IgD-negative memory B cell (primary cell): ENCODE data around the gene TGDS. TPM values are rescaled to one million over a fixed set of nuclear protein-coding genes. Genes with fewer than 3 reads are reported as not detected.

ENCODE experiments used
- H3K27ac Mint-ChIP-seq, 3 donors: one replicate each; pipeline ENCODE4 v1.8.0; 2020 to 2022; ENCODE audit warnings: mild to moderate bottlenecking in 3 of 3, mixed read lengths in 3 of 3, moderate library complexity in 1 of 3
- H3K27me3 Mint-ChIP-seq: one replicate; pipeline ENCODE4 v1.8.0; 2021; ENCODE audit warnings: mixed read lengths
- H3K36me3 Mint-ChIP-seq: one replicate; pipeline ENCODE4 v1.8.0; 2020; ENCODE audit warnings: mild to moderate bottlenecking, mixed read lengths
- H3K4me1 Mint-ChIP-seq, 3 donors: one replicate each; pipeline ENCODE4 v1.8.0; 2020 to 2022; ENCODE audit warnings: mixed read lengths in 3 of 3, mild to moderate bottlenecking in 1 of 3
- H3K4me3 Mint-ChIP-seq, 4 donors: one replicate each; pipeline ENCODE4 v1.8.0; 2020 to 2022; ENCODE audit warnings: mild to moderate bottlenecking in 4 of 4, mixed read lengths in 4 of 4, moderate library complexity in 3 of 4
- H3K9me3 Mint-ChIP-seq, 3 donors: one replicate each; pipeline ENCODE4 v1.8.0; 2020 to 2021; ENCODE audit warnings: mixed read lengths in 3 of 3, mild to moderate bottlenecking in 1 of 3
- polyA plus RNA-seq: library from polyadenylated mRNA; unstranded; fragments of 300-500 nt; fragmentation: Illumina TruSeq; gene quantifications from one replicate; pipeline ENCODE4 v1.2.3, GENCODE V29; 2021

TGDS gene
- polyA plus RNA-seq, 1 donor from 2014 or later: 9.5 TPM

DNA sequence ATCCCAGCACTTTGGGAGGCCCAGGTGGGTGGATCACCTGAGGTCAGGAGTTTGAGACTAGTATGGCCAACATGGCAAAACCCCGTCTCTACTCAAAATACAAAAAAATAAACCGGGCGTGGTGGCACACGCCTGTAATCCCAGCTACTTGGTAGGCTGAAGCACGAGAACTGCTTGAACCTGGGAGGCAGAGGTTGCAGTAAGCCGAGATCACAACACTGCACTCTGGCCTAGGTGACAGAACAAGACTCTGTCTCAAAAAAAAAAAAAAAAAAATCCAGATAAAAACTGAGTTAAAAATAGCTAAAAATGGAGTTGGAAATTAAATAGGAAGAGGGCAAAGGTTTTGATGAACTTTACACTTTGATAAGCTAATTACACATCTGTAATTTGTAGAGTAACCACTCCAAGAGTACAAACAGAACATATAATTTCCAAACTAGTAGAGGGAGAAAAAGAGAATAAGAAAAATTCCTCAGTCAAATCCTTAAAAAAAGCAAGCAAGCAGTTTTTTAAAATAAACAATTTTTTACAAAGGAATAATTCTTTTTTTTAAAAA is 10.3 kb downstream of the TGDS start:
- Mint-ChIP-seq H3K27me3 (no peaks in the 10 kb centered on the region), H3K27ac (no peak overlapping the region), H3K4me3 (no peak overlapping the region), H3K9me3 (no peaks in the 10 kb centered on the region), H3K36me3 (peaks cover 8% of the 10 kb centered on the region), H3K4me1 (peaks cover 0 to 13% (median 10%) of the 10 kb centered on the region in 3 donors)

DNA sequence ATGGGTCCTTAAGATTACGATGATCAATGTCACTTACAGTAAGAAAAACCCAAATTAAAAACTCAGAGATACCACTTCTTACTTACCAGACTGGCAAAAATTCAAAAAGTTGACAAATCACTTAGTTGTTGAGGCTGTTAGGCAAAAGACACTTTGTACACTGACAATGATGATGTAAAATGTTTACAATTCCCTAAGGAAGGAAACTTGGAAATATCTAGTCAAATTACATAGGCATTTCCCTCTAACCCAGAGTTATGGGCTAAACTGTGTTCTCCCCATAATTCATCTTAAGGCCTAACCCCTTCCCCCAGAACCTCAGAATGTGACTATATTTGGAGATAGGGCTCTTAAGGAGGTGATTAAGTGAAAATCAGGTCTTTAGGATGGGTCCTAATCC is 12.0 kb downstream of the TGDS start:
- Mint-ChIP-seq H3K27me3 (no peaks in the 10 kb centered on the region), H3K4me1 (peaks cover 0 to 7% (median 7%) of the 10 kb centered on the region in 3 donors), H3K36me3 (peaks cover 10% of the 10 kb centered on the region), H3K27ac (no peak overlapping the region), H3K4me3 (no peak overlapping the region), H3K9me3 (no peaks in the 10 kb centered on the region)

DNA sequence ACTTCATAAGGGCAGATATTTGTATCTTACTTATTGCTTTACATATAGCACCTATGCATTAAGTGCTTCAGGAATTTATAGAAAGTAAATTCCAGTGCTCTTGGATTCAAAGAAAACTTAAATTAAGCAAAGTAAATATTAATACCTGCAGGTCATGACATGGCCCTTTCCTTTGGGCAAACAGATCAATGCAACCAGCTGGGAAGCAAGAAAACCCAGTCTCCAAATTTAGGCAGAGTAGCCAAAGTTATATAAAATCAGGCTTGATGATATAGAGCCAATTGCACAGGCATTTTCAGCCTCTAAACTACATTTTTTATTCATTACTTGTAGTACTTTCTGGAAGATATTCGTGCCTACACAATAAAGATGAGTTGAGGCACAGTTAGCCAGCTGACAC is 16.9 kb downstream of the TGDS start:
- Mint-ChIP-seq H3K9me3 (no peaks in the 10 kb centered on the region), H3K4me1 (no peaks in the 10 kb centered on the region), H3K36me3 (peaks cover 9% of the 10 kb centered on the region), H3K4me3 (no peak overlapping the region), H3K27ac (no peak overlapping the region), H3K27me3 (no peaks in the 10 kb centered on the region)

GRCh38 chr13:94569615-94570014 is 26.3 kb downstream of the TGDS start:
- Mint-ChIP-seq H3K36me3 (peaks cover 10% of the 10 kb centered on the region), H3K27me3 (no peaks in the 10 kb centered on the region), H3K9me3 (no peaks in the 10 kb centered on the region), H3K27ac (no peak overlapping the region), H3K4me3 (no peak overlapping the region), H3K4me1 (no peaks in the 10 kb centered on the region)

DNA sequence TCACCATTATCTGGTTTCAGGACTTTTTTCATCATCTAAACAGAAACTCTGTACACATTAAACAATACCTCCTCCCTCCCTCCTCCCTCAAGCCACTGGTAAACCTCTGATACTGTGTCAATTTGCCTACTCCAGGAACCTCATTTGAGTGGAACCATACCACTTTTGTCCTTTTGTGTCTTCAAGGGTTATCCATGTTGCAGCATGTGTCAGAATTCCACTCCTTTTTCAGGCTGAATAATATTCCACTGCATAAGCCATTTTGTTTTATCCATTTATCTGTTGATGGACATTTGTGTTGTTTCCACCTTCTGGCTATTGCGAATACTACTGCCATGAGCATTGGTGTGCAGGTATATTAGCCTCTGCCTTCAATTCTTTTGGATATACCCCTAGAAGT is 27.5 kb downstream of the TGDS start:
- Mint-ChIP-seq H3K27me3 (no peaks in the 10 kb centered on the region), H3K9me3 (no peaks in the 10 kb centered on the region), H3K4me3 (no peak overlapping the region), H3K27ac (no peak overlapping the region), H3K36me3 (peaks cover 8% of the 10 kb centered on the region), H3K4me1 (no peaks in the 10 kb centered on the region)

DNA sequence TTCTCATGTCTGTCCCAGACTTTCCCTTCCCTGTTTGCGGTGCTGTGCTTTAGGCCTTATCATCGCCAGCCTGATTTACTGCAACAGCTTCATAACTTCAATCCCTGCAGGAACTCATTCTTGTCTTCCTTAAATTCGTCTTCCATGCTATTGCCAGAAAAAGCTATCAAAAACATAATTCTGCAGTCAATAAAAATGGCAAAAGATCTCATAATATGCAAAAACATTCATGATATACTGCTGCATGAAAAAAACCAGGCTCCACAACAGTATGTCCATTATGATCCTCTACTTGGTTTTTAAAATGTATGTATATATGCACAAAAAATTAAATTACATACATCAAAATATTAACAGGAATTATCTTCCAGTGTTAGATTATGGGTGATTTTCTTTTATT is 28.4 kb downstream of the TGDS start:
- Mint-ChIP-seq H3K4me1 (no peaks in the 10 kb centered on the region), H3K27me3 (no peaks in the 10 kb centered on the region), H3K9me3 (no peaks in the 10 kb centered on the region), H3K27ac (no peak overlapping the region), H3K4me3 (no peak overlapping the region), H3K36me3 (peaks cover 8% of the 10 kb centered on the region)

DNA sequence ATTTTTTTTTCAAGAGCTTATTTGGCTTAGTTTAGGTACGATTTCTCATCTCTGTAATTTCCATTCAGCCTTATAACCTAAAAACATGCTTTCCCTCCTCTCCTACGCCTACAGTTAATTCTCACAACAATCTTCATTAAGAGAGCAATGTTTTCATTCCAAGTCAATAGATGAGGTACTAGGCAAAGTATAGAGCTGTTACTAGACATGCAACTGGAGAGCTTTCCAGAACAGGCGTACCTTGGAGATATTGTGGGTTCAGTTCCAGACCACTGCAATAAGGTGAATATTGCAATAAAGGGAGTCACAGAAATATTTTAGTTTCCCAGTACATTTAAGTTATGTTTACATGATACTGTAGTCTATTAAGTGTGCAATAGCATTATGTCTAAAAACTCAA is 34.8 kb downstream of the TGDS start:
- Mint-ChIP-seq H3K36me3 (no peaks in the 10 kb centered on the region), H3K4me1 (no peaks in the 10 kb centered on the region), H3K27ac (peak overlapping the region in 1 of 3 donors; percentile 3), H3K9me3 (no peaks in the 10 kb centered on the region), H3K27me3 (no peaks in the 10 kb centered on the region), H3K4me3 (no peak overlapping the region)

GRCh38 chr13:94560116-94560515 is 35.8 kb downstream of the TGDS start:
- Mint-ChIP-seq H3K4me3 (no peak overlapping the region), H3K27me3 (no peaks in the 10 kb centered on the region), H3K9me3 (no peaks in the 10 kb centered on the region), H3K36me3 (no peaks in the 10 kb centered on the region), H3K4me1 (no peaks in the 10 kb centered on the region), H3K27ac (no peak overlapping the region)

- no peaks in the 10 kb centered on the region for H3K9me3 Mint-ChIP-seq
- no peaks in the 10 kb centered on the region for H3K27me3 Mint-ChIP-seq
- H3K4me1 Mint-ChIP-seq: no peaks in the 10 kb centered on the region
- H3K4me3 Mint-ChIP-seq: no peak overlapping the region
- H3K27ac Mint-ChIP-seq: no peak overlapping the region
- H3K36me3 Mint-ChIP-seq: no peaks in the 10 kb centered on the region
Observed at GRCh38 chr13:94559222-94559795, 36.6 kb downstream of the TGDS start.

DNA sequence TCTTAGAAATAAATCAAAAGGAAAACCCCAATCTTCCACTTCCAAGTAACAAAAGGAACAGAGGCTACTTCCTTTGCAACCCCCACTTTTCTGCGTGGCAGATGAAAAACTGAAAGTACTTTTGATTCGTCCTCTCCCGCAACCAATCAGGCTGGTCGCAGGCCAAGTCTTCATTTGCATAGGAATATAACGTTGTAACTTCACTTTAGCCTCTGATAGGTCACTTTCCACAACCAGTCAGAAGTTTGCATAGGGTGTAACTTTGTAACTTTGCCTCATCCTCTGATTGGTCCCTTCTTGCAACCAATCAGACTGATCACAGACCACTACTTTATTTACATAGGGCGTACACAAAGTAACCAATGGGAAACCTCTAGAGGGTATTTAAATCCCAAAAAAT is 37.2 kb downstream of the TGDS start:
- Mint-ChIP-seq H3K4me1 (no peaks in the 10 kb centered on the region), H3K36me3 (no peaks in the 10 kb centered on the region), H3K4me3 (no peak overlapping the region), H3K9me3 (no peaks in the 10 kb centered on the region), H3K27me3 (no peaks in the 10 kb centered on the region), H3K27ac (no peak overlapping the region)

- H3K27ac Mint-ChIP-seq: no peak overlapping the region
- no peaks in the 10 kb centered on the region for H3K9me3 Mint-ChIP-seq
- H3K4me3 Mint-ChIP-seq: no peak overlapping the region
- no peaks in the 10 kb centered on the region for H3K4me1 Mint-ChIP-seq
- no peaks in the 10 kb centered on the region for H3K27me3 Mint-ChIP-seq
- H3K36me3 Mint-ChIP-seq: no peaks in the 10 kb centered on the region
Observed at GRCh38 chr13:94557684-94558235, 38.2 kb downstream of the TGDS start.

DNA sequence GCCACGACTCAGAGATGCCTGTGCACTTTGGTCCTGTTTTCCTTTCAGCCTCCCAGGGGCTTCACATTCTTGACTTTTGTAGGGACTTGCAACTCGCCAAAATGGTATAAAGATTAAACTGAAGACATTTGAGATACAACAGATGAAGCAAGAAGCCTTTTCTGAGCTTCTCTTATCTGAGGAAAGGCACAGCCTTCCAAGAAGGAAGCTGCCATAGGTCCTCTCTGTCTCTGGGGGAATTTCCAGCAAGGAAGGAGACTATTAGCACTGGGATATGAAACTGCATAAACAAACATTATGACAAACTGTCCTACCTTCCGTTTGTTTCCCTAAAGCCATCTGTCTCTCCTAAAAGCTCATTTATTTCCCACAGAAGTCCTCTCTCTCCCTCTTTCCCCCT is 39.3 kb downstream of the TGDS start:
- Mint-ChIP-seq H3K27me3 (no peaks in the 10 kb centered on the region), H3K4me1 (no peaks in the 10 kb centered on the region), H3K36me3 (no peaks in the 10 kb centered on the region), H3K9me3 (no peaks in the 10 kb centered on the region), H3K27ac (no peak overlapping the region), H3K4me3 (no peak overlapping the region)

- Mint-ChIP-seq H3K4me3 (no peak overlapping the region), H3K9me3 (no peaks in the 10 kb centered on the region), H3K27ac (no peak overlapping the region), H3K36me3 (no peaks in the 10 kb centered on the region), H3K27me3 (no peaks in the 10 kb centered on the region), H3K4me1 (peaks cover 0 to 3% (median 0%) of the 10 kb centered on the region in 3 donors)
Observed at GRCh38 chr13:94556041-94556440, 39.9 kb downstream of the TGDS start.

DNA sequence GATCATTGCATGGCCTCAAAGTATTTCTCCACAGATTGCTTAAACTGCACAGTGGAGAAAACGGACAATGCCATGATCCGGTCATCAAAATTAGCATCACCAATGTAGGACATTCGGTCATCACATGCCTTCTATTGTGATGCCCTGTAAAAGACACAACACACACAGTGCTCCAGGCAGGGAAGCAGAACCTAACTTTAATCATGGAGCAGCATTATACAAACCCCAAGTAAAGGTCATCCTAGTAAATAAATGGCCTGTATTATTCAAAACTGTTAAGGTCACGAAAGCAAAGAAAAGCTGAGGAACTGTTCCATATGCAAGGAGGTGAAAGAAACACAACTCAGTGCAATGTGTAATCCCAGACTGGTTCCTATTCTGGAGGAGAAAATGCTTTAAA is 42.2 kb downstream of the TGDS start:
- H3K27ac Mint-ChIP-seq: no peak overlapping the region
- no peaks in the 10 kb centered on the region for H3K36me3 Mint-ChIP-seq
- H3K27me3 Mint-ChIP-seq: peaks cover 2% of the 10 kb centered on the region
- peaks cover 4 to 14% (median 8%) of the 10 kb centered on the region in 3 donors for H3K4me1 Mint-ChIP-seq
- no peak overlapping the region for H3K4me3 Mint-ChIP-seq
- peaks cover 0 to 4% (median 0%) of the 10 kb centered on the region in 3 donors for H3K9me3 Mint-ChIP-seq

DNA sequence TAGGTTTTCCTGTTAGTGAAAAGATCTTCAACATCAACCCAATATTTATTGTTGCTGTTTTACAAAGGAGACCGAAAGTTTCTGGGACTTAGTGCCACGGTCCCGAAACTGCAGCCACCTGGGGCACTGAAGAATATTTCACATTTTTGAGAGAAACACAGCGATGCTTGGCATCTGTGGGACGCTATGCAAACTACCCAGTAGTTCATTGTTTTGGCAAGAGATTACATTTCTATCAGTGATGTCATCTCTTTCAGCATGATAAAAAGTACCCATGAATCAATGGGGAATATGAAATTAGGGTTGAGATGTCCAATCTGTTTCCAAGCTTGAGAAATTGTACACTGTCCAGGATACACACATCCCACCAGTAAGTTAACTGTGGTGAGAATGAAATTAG is 43.9 kb downstream of the TGDS start:
- peaks cover 2% of the 10 kb centered on the region for H3K27me3 Mint-ChIP-seq
- peaks cover 14 to 22% (median 18%) of the 10 kb centered on the region in 3 donors for H3K4me1 Mint-ChIP-seq
- peak overlapping the region in 1 of 3 donors; percentile 98 for H3K27ac Mint-ChIP-seq
- H3K36me3 Mint-ChIP-seq: no peaks in the 10 kb centered on the region
- peaks cover 0 to 4% (median 0%) of the 10 kb centered on the region in 3 donors for H3K9me3 Mint-ChIP-seq
- peak overlapping the region in 1 of 4 donors; percentile 96 for H3K4me3 Mint-ChIP-seq
